Measurements from ENCODE around the gene OPCML.

The OPCML gene

DNA sequence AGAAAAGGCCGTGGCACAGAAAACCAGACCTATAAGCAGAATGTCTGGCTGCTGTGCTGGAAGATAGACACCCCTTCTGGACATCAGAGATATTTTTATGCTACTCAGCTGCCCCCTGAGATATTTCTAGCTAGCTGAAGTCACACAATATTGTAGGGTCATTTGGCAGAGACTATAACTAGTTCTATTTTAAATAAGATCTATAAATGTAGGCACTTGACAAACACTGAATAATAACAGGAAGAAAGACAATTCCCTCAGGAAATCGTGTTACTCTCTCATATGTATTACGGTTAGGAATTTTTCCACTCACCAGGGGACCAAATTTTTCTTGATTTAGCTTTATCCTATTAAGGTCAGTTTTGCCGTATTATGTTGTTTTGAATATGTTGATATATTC, 845.4 kb downstream of the OPCML start:
- no peak for DNase-seq

DNA sequence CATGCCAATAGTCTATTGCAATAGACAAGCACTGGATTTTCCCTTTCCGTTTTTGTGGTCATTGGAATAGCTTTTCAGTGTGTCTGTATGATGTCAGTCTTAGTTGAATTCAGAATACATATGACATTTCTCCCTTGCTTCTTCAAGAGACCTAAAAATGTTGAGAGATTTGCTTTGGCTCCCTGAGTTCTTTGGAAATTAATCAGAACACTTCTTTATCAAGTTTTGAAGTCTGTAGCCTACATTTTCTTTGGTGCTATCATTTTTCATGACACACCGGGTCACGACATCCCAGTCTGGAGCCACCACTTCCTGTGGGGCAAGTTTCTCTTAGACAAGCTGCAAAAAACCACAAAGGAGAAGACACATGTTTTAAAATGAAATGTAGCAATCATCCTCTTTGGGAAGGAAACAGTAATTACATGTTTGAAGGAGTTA, 847.1 kb downstream of the OPCML start:
- peak; percentile 92 for DNase-seq

DNA sequence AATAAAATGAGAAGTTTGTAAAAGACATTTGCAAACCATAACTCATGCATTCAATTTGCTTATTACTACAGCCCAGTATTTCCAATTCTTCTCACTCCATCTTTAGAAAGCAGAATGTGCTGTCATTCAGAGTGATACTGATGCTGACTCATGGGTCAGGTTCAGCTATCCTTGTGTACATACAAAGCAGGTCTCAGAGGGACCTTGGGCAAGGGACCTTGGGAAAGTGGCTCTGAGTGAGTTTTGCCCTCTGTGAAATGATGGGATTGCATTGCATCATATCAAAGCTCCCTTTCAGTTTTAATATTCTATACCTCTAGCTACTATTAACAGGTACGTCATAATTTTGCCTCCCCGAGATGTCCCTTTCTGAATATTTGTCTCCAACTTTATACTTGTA, 848.7 kb downstream of the OPCML start:
- DNase-seq: peak; percentile 11

DNA sequence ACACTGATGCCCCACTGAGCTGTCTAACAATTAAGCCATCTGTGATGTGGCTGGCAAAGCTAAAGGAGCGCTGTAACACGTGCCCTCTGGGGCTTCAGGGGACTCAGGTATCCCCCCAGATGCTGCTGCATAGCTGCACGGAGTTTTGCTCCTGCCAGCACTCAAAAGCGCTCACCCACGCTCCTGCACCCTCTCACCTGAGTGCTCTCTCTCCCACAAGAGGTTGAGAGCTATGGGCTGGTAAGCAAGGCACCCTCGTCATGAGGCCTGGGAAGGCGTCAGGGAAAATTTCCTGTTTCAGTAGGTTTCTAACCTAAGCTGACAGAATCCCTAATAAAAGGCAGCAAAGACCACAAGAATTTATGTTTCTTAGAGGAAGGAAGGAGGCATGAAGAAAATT, 850.3 kb downstream of the OPCML start:
- no peak for DNase-seq

DNA sequence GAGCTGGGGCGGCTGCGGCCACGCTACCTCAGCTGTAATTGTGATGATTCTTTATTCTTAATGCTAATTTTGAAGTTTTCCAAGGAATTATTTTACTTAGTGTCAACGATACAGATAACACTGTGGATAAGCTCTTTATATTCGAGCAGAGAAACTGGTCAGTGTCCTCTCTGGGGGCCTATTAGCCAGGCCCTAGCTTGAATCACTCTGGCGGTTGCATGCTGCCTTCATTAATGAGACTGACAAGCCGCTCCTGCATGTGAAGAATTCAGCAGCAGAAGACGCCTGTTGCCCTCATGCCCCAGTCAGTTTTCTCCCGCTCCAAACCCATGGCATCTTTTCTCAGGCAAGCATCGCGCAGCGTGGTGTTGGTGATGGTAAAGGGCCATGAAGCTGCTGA, 851.7 kb downstream of the OPCML start:
- DNase-seq: no peak

DNA sequence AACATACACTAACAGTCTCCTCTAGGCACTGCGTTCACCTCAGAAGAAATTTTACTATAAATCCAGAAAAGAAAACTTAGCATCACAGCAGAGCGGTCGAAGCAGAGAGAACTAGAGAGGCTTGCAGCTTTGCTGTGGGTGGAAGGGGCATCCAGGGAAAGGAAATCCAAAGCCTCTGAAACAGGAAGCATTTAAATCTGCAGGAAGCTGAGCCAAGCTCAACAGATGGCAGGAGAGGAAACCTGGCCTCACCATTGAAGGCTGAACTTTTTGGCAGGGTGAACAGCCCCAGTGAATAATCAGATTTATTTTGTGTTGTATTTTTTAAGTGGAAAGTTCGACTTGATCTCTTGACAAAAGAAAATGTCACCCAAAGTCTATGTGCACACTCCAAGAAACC, 858.1 kb downstream of the OPCML start:
- no peak for DNase-seq

DNA sequence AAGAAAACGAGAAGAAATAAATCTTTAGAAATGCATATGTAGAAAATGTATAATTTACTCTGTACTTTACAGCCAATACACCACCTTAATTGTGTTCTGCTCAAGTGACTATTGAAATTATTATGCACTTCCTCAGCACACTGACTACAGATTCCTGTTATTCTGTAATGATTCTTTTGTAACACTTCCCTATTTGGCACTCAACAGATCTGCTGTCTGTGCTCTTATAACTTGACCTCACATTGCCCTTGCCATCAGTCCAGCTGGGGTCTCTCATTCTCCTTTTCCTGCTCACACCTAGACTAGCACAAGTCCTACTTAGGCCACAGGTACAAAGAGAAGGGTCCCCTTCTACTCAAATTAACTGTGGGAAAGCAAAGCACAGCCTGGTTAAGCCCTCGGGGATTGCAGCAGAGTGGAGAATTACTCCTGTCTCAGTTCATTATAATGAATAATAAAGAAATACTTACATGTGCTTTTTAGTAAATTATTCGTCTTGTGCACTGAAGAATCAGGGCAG, 860.4 kb downstream of the OPCML start:
- DNase-seq: no peak

DNA sequence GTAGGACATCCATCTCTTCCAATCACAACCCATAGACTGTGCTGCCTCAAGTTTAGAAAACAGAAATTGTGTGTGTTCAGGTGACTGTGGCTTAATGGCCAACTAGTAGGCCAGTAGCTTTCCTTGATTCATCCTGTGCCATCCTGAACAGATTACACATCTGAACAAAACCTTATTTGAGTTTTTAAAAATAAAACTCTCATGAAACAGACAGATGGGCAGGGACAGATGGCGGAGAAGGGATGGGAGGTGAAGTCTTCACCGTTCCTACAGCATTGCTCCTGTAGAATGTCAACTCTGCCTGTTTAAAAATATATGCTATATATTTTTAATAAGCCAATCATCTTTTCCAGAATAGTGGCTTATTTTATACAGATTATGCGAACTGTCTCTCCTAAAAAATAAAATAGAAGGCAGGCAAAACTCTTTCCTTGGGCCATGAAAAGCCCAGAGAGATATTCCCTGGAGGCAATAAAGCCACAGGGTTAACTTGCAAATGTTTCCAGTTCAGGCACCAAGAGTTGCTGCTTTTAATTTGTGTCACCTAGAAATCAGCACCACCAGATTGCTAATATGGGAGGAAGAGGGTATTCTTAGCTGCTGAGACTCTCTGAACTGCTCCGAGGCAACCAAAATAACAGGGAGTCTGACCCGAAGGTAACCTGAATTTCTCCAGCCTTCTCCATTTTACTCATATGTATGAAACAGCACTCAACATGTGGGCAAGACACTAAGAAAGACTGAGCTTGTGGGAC, 861.2 kb downstream of the OPCML start:
- DNase-seq: no peak

DNA sequence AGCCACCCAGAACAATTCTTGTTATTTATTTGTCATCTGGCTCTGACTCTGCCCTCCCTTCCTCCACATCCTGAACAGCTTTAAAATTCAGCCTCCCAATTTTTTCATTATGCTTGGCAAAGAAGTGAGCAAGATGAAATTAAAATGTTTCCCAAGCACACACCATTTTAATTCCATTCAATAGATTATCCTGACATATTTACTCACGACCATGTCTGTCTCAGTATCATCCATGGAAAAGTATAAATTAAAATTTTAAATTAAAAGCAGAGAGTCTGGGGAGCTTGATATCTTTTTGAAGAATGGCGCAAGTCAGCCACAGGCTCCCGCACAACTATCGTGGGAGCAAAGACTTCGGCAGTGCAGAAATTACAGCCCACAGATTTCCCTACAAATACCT, 862.4 kb downstream of the OPCML start:
- no peak for DNase-seq

DNA sequence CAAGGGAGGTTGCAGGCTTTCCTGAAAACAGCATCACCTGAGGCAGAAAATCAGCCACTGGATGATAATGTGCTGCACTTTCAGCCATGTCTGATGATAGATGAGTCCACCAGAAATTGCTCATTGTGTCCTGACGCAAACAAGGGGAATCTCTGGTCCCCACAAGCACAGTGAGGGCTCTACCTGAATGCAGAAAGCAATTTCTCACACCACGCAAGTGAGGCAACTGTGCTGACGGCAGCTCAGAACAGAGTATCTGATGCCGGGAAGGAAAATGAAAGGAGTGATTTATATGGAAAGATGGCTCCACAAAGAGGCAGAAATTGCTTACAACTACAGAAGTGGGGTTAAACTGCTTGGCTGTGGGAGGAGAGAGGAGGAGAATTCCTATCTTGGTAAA, 867.1 kb downstream of the OPCML start:
- DNase-seq: no peak

DNA sequence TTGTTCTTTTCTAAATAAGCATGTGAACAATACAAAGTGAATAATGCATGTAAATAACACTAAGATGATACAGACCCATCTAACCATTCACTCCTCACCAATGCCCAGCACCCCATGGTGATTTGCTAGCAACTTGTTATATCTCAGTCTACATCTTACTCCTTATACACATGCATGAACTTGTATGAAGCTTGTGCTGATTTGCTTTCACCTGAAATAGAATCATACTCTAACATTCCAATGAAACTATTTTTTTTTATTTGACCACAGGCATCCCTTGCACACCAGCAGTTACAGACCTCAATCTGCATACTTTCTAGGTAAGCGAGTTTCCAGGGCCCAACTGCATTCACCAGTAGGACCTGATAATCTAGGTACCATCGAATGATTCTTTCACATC, 873.6 kb downstream of the OPCML start:
- no peak for DNase-seq

DNA sequence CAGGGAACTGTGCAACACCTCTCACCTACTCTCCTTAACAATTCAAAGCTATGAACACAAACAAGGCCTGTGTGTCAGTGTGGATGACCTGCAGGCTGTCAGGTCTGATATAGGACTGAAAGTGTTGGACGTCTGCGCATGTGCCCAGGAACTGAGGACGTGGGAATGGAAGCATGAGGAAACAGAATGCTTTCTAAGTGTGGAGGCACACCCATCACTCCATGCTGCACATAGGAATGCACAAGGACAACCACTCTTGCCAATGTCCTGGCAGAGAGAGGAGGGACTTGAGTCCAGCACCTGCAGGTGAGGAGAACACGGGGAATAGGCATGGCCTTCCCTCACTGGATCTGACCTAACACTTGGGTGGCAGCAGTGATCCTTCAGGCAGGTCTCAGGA, 874.3 kb downstream of the OPCML start:
- DNase-seq: no peak

DNA sequence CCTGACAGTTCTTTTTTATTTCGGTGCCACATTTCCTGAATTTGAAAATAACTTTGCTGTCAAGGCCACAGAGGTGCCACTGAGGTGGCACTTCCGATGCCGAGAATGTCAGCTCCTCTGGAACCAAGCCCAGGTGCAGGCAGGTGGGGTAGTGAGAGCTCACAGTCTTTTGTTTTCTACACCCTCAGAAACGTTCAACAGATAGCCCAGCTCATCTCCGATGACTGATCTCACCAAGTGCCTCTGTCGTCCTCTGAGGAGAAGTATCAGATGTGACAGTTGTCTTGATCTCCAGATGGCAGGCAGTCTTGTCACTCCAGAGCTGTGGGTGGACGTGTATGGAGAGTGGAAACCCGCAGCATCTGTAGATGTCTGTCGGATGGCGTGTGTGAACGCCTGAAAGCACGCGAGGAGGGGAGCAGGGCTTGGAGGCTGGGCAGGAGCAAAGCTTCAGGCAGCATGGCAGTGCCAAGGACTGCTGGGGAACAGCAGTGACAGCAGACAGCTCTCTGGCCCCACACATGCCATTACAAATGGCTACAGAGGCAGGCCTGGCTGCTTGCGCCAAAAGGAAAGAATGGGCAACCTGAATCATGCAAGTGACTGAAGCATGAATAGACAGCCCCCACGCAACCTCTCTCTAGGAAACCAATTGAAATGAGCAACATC, 877.0 kb downstream of the OPCML start:
- no peak for DNase-seq

DNA sequence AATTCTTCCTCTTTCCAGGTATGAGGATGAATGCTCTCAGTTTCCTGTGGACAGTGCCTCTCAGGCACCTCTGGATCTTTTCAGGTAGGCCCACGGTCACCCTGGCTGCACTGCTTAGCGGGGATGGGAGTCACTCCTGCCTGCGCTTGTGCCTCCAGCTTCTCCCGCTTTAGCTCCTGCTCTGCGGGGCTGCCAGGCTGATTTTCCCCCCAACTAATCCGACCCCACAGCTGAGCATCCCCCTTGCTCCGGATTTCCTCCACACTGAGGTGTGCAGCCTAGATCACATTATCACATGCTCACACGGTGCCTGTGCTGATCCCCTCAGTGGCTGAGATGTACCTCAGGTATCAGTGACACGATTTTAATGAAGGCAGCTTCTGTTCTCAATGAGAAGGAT, 879.1 kb downstream of the OPCML start:
- no peak for DNase-seq

DNA sequence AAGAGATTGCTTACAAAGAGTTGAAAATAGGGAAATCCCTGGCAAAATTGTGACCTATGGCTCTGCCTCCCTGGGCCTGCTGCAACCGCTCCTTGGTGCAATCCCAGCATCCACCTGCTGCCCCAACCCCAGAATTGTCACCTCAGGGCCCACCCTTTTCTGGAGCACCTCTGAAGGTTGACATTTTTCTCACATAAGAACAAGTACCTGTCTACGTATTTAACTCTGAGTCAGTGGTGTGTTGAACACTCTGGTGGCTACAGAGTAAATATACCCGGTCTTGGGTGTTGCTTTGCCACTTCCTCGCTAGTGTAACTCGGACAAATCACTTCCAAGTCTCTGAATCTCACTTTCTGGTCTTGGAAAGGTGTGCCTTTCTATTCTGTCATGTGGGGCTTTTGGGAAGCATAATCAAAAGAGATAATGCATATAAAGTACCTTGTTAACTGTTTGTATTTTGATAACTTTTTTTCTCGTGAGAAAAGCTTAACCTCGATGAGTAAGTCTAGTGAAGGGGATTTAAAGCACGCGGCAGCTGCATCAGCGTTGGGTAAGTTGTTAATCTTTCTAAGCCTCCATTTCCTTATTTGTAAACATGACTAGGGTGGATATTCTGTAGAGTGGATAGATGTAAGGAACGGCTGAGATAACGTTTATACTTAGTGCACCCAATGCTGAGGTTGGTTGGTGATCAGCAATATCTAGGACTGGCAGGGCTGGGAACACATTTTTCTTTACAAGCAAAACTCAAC, 881.2 kb downstream of the OPCML start:
- no peak for DNase-seq

DNA sequence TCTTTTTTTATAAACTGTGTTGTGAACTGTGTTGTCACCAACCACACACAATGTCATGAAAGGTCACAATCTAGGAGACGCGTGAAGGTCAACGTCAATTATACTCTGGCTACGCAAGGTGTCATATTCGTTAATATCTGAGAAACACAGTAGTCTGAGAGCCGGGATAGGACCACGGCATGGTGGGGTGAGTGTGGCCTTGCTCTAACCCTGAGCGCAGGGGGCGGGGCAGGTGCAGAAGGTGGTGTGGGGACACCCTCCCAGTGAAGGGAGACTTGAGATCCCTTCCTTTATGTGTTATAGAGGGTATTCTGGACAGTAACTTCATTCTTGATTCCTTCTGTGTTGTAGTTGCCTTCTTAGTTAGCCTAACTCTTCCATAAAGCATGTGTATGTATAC, 883.0 kb downstream of the OPCML start:
- no peak for DNase-seq

DNA sequence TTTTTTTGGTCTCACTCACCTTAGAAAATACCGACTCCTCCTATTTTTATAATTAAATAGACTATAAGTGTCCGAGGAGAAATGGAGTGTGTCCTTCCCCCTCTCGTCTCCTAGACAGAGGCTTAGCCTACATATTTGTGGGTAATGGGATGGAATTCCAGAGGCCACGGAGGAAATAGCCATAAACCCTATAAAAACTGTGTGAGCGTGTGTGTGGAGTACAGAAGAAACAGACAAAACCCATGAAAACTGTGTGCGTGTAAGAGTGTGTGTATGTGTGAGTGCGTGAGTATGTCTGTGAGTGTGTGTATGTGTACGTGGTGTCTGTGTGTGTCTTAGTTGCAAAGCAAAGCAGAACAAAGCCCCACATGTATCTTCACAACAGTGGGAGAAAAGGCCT, 883.5 kb downstream of the OPCML start:
- peak; percentile 47 for DNase-seq

DNA sequence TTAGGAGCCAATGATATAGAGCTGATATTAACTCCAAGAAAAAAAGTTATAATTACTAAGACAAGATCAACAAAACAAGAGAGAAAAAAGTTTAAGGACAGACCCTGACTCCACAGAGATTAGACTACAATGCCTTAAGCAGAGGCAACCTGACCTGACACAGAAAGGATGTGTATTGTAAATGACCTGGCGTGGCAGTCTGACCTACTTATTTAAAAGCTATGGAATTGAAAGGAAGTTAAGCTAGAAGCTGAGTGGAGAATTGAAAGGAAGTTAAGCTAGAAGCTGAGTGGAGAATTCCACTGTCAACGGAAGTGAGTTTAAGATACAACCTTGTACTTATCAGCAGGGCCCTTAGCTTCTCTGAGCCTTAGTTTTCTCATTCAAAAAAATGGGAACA, 885.4 kb downstream of the OPCML start:
- no peak for DNase-seq

DNA sequence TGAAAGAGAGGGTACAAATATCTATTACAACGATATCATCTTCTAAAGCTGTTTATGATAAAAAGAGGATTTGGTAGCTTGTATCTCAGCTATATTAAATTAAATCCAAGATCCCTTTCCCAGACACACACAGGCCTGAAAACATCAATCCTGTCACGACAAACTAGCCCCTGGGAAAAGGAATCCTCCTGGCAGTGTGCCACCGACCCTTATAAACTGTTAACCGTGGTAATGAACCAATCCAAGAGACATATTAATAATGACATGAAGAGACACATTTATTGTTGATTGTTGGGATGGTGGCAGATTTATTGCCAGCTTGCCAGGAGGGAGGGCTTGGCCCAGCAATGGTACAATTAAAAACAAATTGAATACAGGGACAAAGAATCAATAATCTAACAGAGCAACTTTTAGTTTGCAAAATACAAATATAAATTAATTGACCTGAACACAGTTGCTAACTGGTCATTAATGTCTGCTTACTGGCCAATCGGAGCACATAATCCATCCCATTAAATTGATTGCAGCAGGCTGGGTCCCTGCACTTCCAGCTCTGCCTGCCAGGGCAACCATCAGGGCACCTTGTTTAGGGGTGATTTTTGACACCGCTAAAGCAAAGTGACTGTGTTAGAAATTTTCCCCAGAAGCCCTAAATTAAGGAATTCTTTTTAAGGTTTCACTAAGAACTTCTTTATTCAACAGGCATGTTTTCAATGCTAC, 887.6 kb downstream of the OPCML start:
- DNase-seq: no peak

DNA sequence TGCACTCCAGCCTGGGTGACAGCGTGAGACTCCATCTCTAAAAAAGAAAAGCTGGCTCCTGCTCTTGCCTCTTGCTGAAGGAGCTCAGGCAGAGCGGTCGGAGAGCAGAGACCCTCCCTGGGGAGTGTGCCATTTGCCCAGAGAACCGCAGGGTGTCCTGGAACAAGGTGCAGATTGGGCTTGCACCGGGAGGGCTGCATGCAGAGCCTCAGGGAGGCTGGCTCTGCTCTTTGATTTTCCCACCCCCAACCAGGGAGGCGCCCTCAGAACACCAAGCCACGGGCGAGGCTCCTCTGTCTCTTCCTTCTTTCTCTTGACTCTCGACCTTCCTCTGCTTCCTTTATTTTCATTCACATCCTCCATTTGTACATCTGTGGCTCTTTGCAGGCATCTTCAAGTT, 889.1 kb downstream of the OPCML start:
- DNase-seq: no peak

DNA sequence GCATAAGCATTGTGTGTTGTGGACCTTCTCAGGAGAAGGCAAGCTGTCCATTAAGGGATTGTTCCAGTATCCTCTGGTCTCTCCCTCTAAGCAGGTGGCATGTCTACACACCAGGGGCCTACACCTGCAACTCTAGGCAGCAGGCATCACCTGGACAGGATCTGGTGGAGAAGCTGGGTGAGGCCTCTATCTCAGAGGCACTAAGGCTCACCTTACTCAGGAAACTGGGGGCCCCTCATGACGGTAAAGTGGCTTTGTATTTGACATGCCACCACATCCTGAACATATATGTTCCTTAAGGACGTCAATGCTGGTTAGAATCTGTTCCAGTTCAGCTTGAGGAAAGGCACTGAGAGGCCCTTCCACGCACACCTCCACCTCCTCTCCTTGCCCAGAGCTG, 891.3 kb downstream of the OPCML start:
- no peak for DNase-seq

DNA sequence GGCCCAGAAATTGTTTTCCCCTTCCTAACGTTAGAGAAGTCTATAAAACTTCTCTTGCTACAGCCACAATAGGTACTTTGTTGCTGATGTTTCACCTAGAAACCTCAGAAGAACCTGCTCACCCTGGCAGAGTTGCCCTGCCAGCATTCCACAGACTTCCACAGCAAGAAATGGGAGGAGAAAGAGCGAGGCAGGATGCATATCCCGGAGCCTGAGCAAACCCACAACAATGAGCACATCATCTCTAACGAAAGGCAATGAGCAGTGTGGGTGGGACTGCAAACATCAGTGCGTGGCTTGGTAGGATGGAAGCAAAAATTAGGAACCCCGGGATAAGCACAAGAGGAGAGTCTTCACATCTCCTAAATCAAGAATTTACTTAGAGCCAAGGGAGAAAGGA, 892.3 kb downstream of the OPCML start:
- no peak for DNase-seq

DNA sequence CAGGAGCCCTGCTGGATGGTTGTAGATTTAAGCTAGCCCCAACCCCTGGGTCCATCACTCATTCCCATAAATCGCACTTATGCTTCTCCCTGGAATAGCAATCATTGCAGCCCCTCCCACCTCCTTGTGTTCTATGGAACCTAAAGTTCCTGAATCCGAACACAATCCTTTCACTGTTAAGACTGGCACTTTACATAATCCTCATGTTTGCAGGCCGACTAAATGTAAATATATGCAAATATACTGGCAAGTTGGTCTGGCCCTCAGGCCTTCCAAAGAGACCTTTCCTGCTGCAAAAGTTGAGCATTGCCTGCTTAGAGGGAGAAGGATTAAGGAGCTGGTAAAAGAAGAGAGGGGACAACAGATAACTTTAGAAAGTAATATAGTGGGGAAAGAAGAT, 892.9 kb downstream of the OPCML start:
- no peak for DNase-seq

Measured in EL (cell line).